ENCODE results near the gene DIAPH2. TPM values are rescaled to one million over a fixed set of nuclear protein-coding genes. Genes with fewer than 3 reads are reported as not detected.

DIAPH2 gene
- total and polyA plus RNA-seq, 2 of the 13 experiments (the other 11 are each of a cell fraction or from before 2014, with no cell fraction given), result 2.1 to 8.5 TPM

- TF ChIP-seq ZNF646 (CRISPR knock-in tag; IDR thresholded peaks at IDR 0.05) (no peak), ARID3A (IDR thresholded peaks at IDR 0.05; ENCODE audit: low read depth, low read length) (no peak), ATF5 (CRISPR knock-in tag; IDR thresholded peaks at IDR 0.05; ENCODE audit: low read depth) (no peak), ZBTB37 (CRISPR knock-in tag; IDR thresholded peaks at IDR 0.05) (no peak), GFI1 (CRISPR knock-in tag; IDR thresholded peaks at IDR 0.05; ENCODE audit: borderline replicate concordance) (no peak), ZNF672 (CRISPR knock-in tag; IDR thresholded peaks at IDR 0.05) (no peak)
These were observed 331.5 kb downstream of the DIAPH2 start (continued) for GRCh38 chrX:97016106-97016505.

Data from HepG2 (cell line).